HCT116 (cell line): ENCODE data around the gene OPCML. TPM values are rescaled to one million over a fixed set of nuclear protein-coding genes. Genes with fewer than 3 reads are reported as not detected.

Experiments used
- ATAC-seq: fragments of 200-7000 bp; cut with Tn5 transposase; 2 replicates; pipeline ENCODE4 v1.9.1; 2020; ENCODE audit warnings: mild to moderate bottlenecking, moderate library complexity
- BruUV-seq: library from RNA; stranded (reverse); fragments of 400-500 nt; replicated peaks from 2 replicates; lab custom pipeline; 2021; lab: Mats Ljungman, UMichigan
- CTCF ChIA-PET: fragments of 300-600 bp; sonication (Branson Sonifier 250); formaldehyde crosslinking; loops from one replicate; lab custom pipeline; 2021; ENCODE audit warnings: antibody characterized with exemption; lab: Charles Lee
- POLR2A ChIA-PET: fragments of 300-600, 350-600 bp; sonication (Branson Sonifier 250); formaldehyde crosslinking; loops from one replicate; lab custom pipeline; 2021; ENCODE audit warnings: antibody characterized with exemption; lab: Charles Lee
- RAD21 ChIA-PET, 2 experiments: fragments of 300-600 bp; sonication (Branson Sonifier 250); formaldehyde crosslinking; loops; one replicate each; lab custom pipeline; 2023; ENCODE audit warnings: low total read pairs in 2 of 2; ENCODE audit not compliant: uncharacterized antibody in 2 of 2, unreplicated experiment in 2 of 2, low non-redundant PET in 1 of 2; lab: Charles Lee
- DNase-seq: peaks from one replicate; pipeline ENCODE4 v3.0.0-alpha.2; 2010; ENCODE audit warnings: low read depth, low spot score
- H2AFZ ChIP-seq: fragments of 200-600 bp; shearing (Covaris generic), sonication (generic); 2 replicates; pipeline ENCODE4 v1.6.1; 2017; ENCODE audit warnings: low read depth, mixed run types, mixed read lengths, antibody characterized with exemption, low read length; ENCODE audit not compliant: poor library complexity, severe bottlenecking
- H3K27ac ChIP-seq: 2 replicates; pipeline ENCODE4 v1.5.1; 2012; ENCODE audit warnings: low read depth, low read length
- H3K27me3 ChIP-seq: fragments of 200-600 bp; sonication (generic); 2 replicates; pipeline ENCODE4 v1.6.1; 2016; ENCODE audit warnings: mixed run types, low read length, mixed read lengths; ENCODE audit not compliant: insufficient read depth
- H3K36me3 ChIP-seq, 2 experiments: fragments of 200-500 bp in 1 of 2; fragments of 200-600 bp in 1 of 2; sonication (Bioruptor generic) in 1 of 2; sonication (generic) in 1 of 2; 2 replicates each; pipeline versions ENCODE4 v1.5.1 to v1.6.1; 2014 to 2016; ENCODE audit warnings: low read length in 2 of 2, inconsistent platforms in 1 of 2, mixed read lengths in 1 of 2, mixed run types in 1 of 2; ENCODE audit not compliant: insufficient read depth in 2 of 2, control insufficient read depth in 1 of 2
- H3K4me1 ChIP-seq, 2 experiments: fragments of 200-600 bp in 1 of 2; sonication (generic) in 1 of 2; 2 replicates each; pipeline versions ENCODE4 v1.5.1 to v1.6.1; 2012 to 2017; ENCODE audit warnings: low read length in 2 of 2, inconsistent platforms in 1 of 2, mild to moderate bottlenecking in 1 of 2, mixed read lengths in 1 of 2, mixed run types in 1 of 2, moderate library complexity in 1 of 2; ENCODE audit not compliant: insufficient read depth in 2 of 2, control insufficient read depth in 1 of 2
- H3K4me2 ChIP-seq: fragments of 200-600 bp; sonication (generic); 2 replicates; pipeline ENCODE4 v1.6.1; 2017; ENCODE audit warnings: mixed run types, low read length, mixed read lengths
- H3K4me3 ChIP-seq, 2 experiments: fragments of 200-600 bp in 1 of 2; sonication (generic) in 1 of 2; replicated peaks in 1 of 2; 2 replicates each; pipeline ENCODE4 v1.5.1; 2011 to 2016; ENCODE audit warnings: low read length in 2 of 2, control low read depth in 1 of 2, low read depth in 1 of 2, mild to moderate bottlenecking in 1 of 2, mixed read lengths in 1 of 2, mixed run types in 1 of 2
- H3K79me2 ChIP-seq: fragments of 200-600 bp; sonication (generic); 2 replicates; pipeline ENCODE4 v1.6.1; 2017; ENCODE audit warnings: mild to moderate bottlenecking, mixed run types, low read length, moderate library complexity, mixed read lengths; ENCODE audit not compliant: insufficient read depth
- H3K9ac ChIP-seq: fragments of 200-600 bp; sonication (generic); 2 replicates; pipeline ENCODE4 v1.6.1; 2016; ENCODE audit warnings: low read length, mixed read lengths
- H3K9me2 ChIP-seq: fragments of 200-600 bp; sonication (generic), shearing (Covaris generic); 2 replicates; pipeline ENCODE4 v1.6.1; 2017; ENCODE audit warnings: mixed run types, mild to moderate bottlenecking, moderate library complexity; ENCODE audit not compliant: insufficient read depth
- H3K9me3 ChIP-seq, 2 experiments: fragments of 200-500 bp in 1 of 2; fragments of 200-600 bp in 1 of 2; sonication (Bioruptor generic) in 1 of 2; sonication (generic) in 1 of 2; 2 replicates each; pipeline ENCODE4 v1.6.1; 2014 to 2017; ENCODE audit warnings: low read length in 2 of 2, mixed read lengths in 2 of 2, inconsistent platforms in 1 of 2, low read depth in 1 of 2, mild to moderate bottlenecking in 1 of 2, mixed run types in 1 of 2, moderate library complexity in 1 of 2; ENCODE audit not compliant: control insufficient read depth in 1 of 2, insufficient read depth in 1 of 2
- H4K20me1 ChIP-seq: fragments of 200-600 bp; sonication (generic), shearing (Covaris generic); 2 replicates; pipeline ENCODE4 v1.6.1; 2017; ENCODE audit warnings: mixed run types, mild to moderate bottlenecking, moderate library complexity; ENCODE audit not compliant: insufficient read depth
- CTCF ChIP-seq, 3 experiments: fragments of 200-600 bp in 1 of 3; sonication (generic) in 1 of 3; IDR thresholded peaks in 2 of 3; conservative IDR thresholded peaks in 1 of 3; 2 replicates each; pipeline ENCODE4 v1.5.1; 2012 to 2017; ENCODE audit warnings: low read depth in 2 of 3, low read length in 2 of 3, antibody characterized with exemption in 1 of 3, borderline replicate concordance in 1 of 3, control low read depth in 1 of 3, mild to moderate bottlenecking in 1 of 3, mixed read lengths in 1 of 3, mixed run types in 1 of 3, moderate library complexity in 1 of 3; ENCODE audit not compliant: insufficient read depth in 1 of 3
- EGR1 ChIP-seq: IDR thresholded peaks from 2 replicates; pipeline ENCODE4 v1.6.1; 2012; ENCODE audit warnings: low read depth
- ELF1 ChIP-seq: IDR thresholded peaks from 2 replicates; pipeline ENCODE4 v1.6.1; 2012; ENCODE audit warnings: low read depth, borderline replicate concordance
- EZH2 ChIP-seq: fragments of 200-600 bp; sonication (generic); IDR thresholded peaks from 2 replicates; pipeline ENCODE4 v1.6.1; 2017; ENCODE audit warnings: antibody characterized with exemption, mixed run types
- FOSL1 ChIP-seq: IDR thresholded peaks from 2 replicates; pipeline ENCODE4 v1.6.1; 2012; ENCODE audit warnings: low read depth
- JUND ChIP-seq: IDR thresholded peaks from 2 replicates; pipeline ENCODE4 v1.6.1; 2012
- POLR2A ChIP-seq: IDR thresholded peaks from 2 replicates; pipeline ENCODE4 v1.7.0; 2011; ENCODE audit warnings: borderline replicate concordance; ENCODE audit not compliant: insufficient read depth, insufficient read length; ENCODE audit errors: extremely low read depth
- POLR2AphosphoS5 ChIP-seq: IDR thresholded peaks from 2 replicates; pipeline ENCODE4 v1.6.1; 2011; ENCODE audit warnings: mild to moderate bottlenecking, low read depth, low read length, moderate library complexity
- SRF ChIP-seq: IDR thresholded peaks from 2 replicates; pipeline ENCODE4 v1.6.1; 2012; ENCODE audit warnings: low read depth
- TCF7L2 ChIP-seq: IDR thresholded peaks from 2 replicates; pipeline ENCODE4 v1.7.0; 2011; ENCODE audit warnings: borderline replicate concordance, inconsistent platforms; ENCODE audit not compliant: insufficient read depth, insufficient read length; ENCODE audit errors: extremely low read depth
- ZFX ChIP-seq: fragments of 450-650 bp; IDR thresholded peaks from 2 replicates; pipeline ENCODE4 v1.6.1; 2017
- intact Hi-C: fragments of 100-400 bp; cut with micrococcal nuclease; formaldehyde crosslinking; loops from 2 replicates; pipeline ENCODE4 v1.10.0; 2022
- total RNA-seq: library from RNA; stranded (reverse); gene quantifications from one replicate; pipeline ENCODE4 v1.2.1, GENCODE V29; 2021; ENCODE audit not compliant: unreplicated experiment

OPCML gene
- total RNA-seq, 1 experiment from 2014 or later, result not detected

- POLR2A ChIA-PET, result no interaction called here
- H3K4me1 ChIP-seq, result no peaks in the 10 kb centered on the region
- no peak overlapping the region for H3K27ac ChIP-seq
- intact Hi-C loops, result no loop called here
- no peak overlapping the region for H3K4me2 ChIP-seq
- TF ChIP-seq ZFX, result no peak
- no peak for TF ChIP-seq FOSL1
- TF ChIP-seq CTCF (IDR thresholded peaks at IDR 0.05 in 2 of 3, conservative IDR thresholded peaks at IDR 0.05 in 1 of 3; ENCODE audit: borderline replicate concordance in 1 of 3, insufficient read depth in 1 of 3, low read depth in 2 of 3, low read length in 2 of 3), result no peak
- TF ChIP-seq EGR1, result no peak
- no peak for TF ChIP-seq POLR2AphosphoS5
- no peak for TF ChIP-seq JUND
- TF ChIP-seq SRF, result no peak
- TF ChIP-seq EZH2, result no peak
- TF ChIP-seq TCF7L2, result no peak
- TF ChIP-seq POLR2A, result no peak
- TF ChIP-seq ELF1, result no peak
- CTCF ChIA-PET, result no interaction called here
- DNase-seq (no peak), ATAC-seq (no peak)
- RAD21 ChIA-PET, result no interaction called here
- no TSS peak for BruUV-seq
- H3K79me2 ChIP-seq, result no peaks in the 10 kb centered on the region
- H4K20me1 ChIP-seq, result no peaks in the 10 kb centered on the region
- no peaks in the 10 kb centered on the region for H3K27me3 ChIP-seq
- H3K9ac ChIP-seq, result no peak overlapping the region
- H3K9me2 ChIP-seq, result no peaks in the 10 kb centered on the region
- no peaks in the 10 kb centered on the region for H3K36me3 ChIP-seq
- peaks cover 0 to 4% of the 10 kb centered on the region in 2 experiments; a peak in 2 of 4 replicates for H3K9me3 ChIP-seq
- no peak overlapping the region for H2AFZ ChIP-seq
- no peak overlapping the region for H3K4me3 ChIP-seq
These were observed 25.1 kb downstream of the OPCML start for GRCh38 chr11:133507185-133507584.
